ENCODE data around the gene C1QTNF12.

- no peak for TF ChIP-seq EZH2 (IDR thresholded peaks at IDR 0.05; ENCODE audit: insufficient read depth, poor library complexity, severe bottlenecking)
- no peak for TF ChIP-seq EZH2phosphoT487 (IDR thresholded peaks at IDR 0.05; ENCODE audit: insufficient read depth, low read depth)
These were observed 17.5 kb upstream of the C1QTNF12 start for GRCh38 chr1:1264026-1264425.

Measured in GM23248 (cell line).